ENCODE results near the gene TUBB.

- no peak for TF ChIP-seq SIN3A (IDR thresholded peaks at IDR 0.05; ENCODE audit: borderline replicate concordance, low read depth, low read length)
- TF ChIP-seq, protein P1, sequence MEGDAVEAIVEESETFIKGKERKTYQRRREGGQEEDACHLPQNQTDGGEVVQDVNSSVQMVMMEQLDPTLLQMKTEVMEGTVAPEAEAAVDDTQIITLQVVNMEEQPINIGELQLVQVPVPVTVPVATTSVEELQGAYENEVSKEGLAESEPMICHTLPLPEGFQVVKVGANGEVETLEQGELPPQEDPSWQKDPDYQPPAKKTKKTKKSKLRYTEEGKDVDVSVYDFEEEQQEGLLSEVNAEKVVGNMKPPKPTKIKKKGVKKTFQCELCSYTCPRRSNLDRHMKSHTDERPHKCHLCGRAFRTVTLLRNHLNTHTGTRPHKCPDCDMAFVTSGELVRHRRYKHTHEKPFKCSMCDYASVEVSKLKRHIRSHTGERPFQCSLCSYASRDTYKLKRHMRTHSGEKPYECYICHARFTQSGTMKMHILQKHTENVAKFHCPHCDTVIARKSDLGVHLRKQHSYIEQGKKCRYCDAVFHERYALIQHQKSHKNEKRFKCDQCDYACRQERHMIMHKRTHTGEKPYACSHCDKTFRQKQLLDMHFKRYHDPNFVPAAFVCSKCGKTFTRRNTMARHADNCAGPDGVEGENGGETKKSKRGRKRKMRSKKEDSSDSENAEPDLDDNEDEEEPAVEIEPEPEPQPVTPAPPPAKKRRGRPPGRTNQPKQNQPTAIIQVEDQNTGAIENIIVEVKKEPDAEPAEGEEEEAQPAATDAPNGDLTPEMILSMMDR (IDR thresholded peaks at IDR 0.05) = no peak
- no peak for TF ChIP-seq REST (IDR thresholded peaks at IDR 0.05; ENCODE audit: low read depth, low read length)
- TF ChIP-seq TAF1 (IDR thresholded peaks at IDR 0.05; ENCODE audit: borderline replicate concordance, low read depth, low read length) = no peak
- no peak for TF ChIP-seq FOXM1 (IDR thresholded peaks at IDR 0.05; ENCODE audit: low read depth)
- TF ChIP-seq RAD21 (IDR thresholded peaks at IDR 0.05; ENCODE audit: low read length) = no peak
- no peak for TF ChIP-seq RFX5 (IDR thresholded peaks at IDR 0.05; ENCODE audit: low read length)
- no peak for TF ChIP-seq YY1 (IDR thresholded peaks at IDR 0.05; ENCODE audit: low read depth)
- TF ChIP-seq MAX (IDR thresholded peaks at IDR 0.05; ENCODE audit: low read depth) = no peak
- no peak for TF ChIP-seq GATA2 (CRISPR knock-in tag; IDR thresholded peaks at IDR 0.05)
- TF ChIP-seq, protein P2, sequence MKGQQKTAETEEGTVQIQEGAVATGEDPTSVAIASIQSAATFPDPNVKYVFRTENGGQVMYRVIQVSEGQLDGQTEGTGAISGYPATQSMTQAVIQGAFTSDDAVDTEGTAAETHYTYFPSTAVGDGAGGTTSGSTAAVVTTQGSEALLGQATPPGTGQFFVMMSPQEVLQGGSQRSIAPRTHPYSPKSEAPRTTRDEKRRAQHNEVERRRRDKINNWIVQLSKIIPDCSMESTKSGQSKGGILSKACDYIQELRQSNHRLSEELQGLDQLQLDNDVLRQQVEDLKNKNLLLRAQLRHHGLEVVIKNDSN (IDR thresholded peaks at IDR 0.05; ENCODE audit: borderline replicate concordance, low read depth) = no peak
- no peak for TF ChIP-seq SMC3 (IDR thresholded peaks at IDR 0.05; ENCODE audit: low read depth, low read length)
- no peak for TF ChIP-seq POLR2AphosphoS5 (IDR thresholded peaks at IDR 0.05; ENCODE audit: low read depth, low read length)
- TF ChIP-seq, protein P3, sequence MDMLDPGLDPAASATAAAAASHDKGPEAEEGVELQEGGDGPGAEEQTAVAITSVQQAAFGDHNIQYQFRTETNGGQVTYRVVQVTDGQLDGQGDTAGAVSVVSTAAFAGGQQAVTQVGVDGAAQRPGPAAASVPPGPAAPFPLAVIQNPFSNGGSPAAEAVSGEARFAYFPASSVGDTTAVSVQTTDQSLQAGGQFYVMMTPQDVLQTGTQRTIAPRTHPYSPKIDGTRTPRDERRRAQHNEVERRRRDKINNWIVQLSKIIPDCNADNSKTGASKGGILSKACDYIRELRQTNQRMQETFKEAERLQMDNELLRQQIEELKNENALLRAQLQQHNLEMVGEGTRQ (IDR thresholded peaks at IDR 0.05; ENCODE audit: borderline replicate concordance, low read depth, low read length) = no peak
Observed at GRCh38 chr6:30740540-30740870, 20.4 kb downstream of the TUBB start.
